GM19467 (cell line): Measurements from ENCODE around the gene PLCB4.

ENCODE experiments used
- ATAC-seq: cut with Tn5 transposase; IDR thresholded peaks from one replicate; pipeline ENCODE4 v1.9.1; 2021; ENCODE audit warnings: mild to moderate bottlenecking, moderate library complexity; ENCODE audit not compliant: unreplicated experiment

Gene PLCB4

DNA sequence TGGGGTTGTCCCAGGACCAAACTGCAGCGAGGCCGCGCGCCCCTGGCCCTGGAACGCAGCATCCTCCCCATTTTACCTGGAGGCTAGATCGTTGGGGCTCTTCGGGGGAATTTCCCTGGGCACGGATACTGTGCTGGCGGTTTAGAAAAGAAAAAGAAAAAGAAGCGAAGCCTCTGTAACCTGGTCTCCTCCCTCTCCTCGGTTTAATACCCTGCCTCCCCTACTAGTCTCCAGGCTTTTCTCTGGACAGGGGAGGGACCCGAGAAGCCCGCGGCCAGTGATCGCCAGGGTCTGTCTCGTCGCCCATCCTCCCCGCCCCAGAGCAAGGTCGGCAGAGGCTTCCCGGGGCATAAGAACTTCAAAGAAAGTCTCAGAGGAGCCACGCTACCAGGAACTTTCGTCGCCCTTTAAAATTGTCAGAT lies 439.4 kb downstream of the PLCB4 start:
- no peak for ATAC-seq

DNA sequence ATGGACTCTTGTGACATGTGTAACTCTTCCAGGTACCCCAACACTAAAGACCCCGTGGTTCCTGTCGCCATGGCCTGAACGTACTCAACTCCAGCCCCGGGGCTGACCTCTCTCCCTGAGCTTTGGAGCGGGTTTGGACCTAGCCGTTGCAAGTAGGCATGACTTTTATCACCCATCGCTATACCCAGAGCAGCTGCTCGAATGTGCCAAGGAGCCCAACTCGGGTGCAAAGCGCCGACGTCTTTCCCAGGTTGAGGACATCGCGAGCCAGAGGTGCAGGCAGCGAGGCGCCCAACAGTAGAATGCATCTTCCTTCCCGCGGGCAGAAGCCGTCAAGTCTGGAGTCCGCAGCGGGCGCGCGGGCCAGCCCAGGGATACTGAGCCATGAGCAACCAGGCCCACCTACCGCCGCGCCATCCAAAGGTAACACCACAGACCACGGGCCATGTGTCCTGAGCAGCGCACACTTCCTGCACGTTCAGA lies 439.9 kb downstream of the PLCB4 start:
- no peak for ATAC-seq

DNA sequence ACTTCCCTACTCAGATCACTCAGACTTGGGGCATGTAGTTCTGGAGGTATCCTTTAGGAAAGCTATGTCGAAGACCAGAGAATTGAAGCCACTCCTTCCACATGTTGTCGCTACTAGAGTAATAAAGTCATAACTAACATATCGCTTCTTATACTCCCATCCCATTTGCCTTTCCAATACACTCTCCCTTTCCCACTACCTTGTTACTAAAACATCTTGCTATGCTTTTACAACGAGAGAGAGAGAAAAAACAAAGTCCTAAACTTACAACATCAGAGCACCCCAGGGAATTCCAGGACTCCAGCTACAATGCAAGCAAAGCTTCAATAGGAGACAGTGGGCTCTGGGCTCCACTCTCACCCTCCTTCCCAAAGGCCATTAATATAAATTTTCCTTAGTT lies 440.4 kb downstream of the PLCB4 start:
- ATAC-seq, result no peak

DNA sequence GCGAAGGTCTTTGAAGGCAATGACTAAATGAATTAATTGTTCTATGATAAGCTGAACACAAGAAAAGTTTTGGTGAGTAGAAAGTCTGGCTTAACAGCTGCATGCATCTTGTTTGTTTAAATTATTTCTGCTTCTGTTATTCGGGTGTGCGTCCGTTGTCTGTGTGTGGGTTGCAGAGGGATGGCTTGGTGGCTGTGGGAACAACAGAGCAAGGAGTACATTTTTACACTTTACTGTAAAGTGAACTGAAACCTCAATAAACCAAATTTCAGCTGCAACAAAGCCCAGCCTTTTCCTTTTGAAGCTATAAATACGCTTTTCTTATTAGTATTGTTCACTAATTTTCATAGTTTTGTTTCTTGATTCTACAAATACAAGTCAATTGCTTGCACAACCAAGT lies 442.0 kb downstream of the PLCB4 start:
- ATAC-seq, result no peak

DNA sequence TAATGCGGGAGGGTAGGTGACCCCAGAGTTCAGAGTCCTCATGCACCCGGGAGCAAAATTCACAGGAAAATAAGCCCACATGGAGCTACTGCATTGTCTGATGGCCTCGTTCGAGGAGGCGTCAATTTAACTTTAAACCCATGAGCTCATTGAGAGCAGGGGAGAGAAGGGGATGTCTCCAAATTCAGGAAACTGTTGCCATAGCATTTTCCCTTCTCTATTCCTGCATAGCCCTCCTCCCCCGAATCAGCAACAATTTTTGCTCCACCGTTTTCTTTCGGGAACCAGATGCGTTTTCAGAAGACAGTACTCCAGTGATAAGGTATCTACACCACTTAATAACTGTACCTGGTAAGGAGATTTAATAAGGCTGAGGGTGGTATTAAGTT lies 445.2 kb downstream of the PLCB4 start:
- no peak for ATAC-seq

DNA sequence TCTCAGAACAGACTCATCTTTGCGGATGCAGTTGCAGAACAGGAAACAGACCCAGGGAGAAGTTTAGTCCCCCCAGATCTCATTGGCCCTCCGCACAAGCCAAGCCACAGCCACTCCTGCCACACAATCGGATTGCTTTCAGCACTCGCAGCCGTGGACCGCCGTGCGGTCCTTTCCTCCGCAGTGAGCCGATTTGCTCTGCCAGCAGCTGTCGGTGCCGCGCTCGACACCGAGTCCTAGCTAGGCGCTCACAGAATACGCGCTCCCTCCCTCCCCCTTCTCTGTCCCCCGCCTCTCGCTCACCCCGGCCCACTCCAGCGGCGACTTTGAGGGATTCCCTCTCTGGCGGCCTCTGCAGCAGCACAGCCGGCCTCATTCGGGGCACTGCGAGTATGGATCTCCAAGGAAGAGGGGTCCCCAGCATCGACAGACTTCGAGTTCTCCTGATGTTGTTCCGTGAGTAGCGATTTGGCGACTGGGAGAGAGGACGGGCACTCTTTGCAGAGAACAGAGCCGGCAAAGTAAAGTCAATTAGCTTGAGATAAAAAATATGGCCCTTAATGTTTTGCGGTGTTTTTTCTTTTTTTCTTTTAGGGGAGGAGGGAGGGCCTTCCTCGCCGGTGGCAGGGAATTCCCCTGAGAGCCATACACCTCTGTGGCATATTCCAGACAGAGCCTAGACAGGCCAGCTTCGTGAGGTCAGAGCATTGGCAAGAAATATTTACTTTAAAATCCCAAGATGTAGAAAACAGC lies 445.8 kb downstream of the PLCB4 start, which contains the start of gene LAMP5:
LAMP5 (plus strand) TSS at position 130 of the 753 bp plus-strand sequence; CDS start at position 393, 263 bp downstream.
- ATAC-seq, result no peak

DNA sequence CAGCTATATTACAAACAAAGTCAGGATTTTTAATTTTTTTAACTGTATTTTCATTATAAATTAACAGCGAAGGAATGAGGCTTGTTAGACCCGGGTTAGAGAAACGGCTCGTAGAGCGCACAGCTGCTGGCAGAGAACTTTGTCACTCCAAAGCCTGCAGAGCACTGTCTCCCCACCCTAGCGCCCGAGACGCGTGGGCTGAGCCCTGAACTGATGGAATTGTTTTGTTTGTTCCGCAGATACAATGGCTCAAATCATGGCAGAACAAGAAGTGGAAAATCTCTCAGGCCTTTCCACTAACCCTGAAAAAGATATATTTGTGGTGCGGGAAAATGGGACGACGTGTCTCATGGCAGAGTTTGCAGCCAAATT lies 446.3 kb downstream of the PLCB4 start:
- ATAC-seq, result no peak

DNA sequence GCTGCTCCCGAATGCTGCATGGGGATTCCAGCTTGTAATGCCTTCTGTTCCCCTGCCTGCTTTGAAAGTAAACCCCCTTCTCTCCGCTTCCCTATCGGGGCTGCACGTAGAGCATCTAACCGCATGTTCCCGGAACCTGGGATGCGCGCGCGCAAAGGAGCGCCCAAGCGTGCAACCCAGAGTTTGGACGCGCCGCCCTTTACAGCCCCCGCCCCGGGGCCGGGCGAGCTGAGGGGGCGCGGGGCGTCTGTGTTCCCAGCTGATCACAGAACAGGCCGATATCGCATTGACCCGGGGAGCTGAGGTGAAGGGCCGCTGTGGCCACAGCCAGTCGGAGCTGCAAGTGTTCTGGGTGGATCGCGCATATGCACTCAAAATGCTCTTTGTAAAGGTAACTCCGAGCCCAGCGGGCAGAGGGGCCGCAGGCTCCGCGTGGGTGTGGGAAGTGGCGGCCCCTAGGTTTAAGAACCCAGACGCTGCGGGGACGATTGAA lies 446.9 kb downstream of the PLCB4 start:
- no peak for ATAC-seq

DNA sequence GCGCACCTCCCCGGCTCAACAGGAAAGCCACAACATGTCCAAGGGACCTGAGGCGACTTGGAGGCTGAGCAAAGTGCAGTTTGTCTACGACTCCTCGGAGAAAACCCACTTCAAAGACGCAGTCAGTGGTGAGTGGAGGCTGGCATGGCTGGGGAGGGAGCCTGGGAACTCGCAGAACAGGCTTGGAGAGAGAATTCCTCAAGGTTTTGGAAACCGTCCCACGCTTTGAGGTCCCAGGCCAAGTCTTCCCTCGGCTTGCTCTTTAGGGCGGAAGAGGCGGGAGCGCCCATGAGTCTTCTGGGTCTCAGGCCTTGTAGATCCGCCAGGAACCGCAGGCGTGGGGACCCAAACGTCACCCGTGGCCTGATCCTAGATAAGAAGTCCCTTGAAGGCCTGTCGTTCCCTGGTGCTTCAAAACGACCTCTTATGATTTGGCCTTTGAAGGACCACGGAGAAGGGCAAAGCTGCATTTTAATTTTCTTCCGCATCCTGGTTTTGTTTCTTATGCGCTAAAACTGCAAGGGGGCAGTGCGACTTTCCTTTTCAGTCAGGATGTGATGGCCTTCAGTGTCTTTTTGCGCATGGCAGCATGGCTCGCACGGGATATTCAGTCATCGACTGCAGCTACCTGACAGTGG lies 447.5 kb downstream of the PLCB4 start:
- no peak for ATAC-seq

DNA sequence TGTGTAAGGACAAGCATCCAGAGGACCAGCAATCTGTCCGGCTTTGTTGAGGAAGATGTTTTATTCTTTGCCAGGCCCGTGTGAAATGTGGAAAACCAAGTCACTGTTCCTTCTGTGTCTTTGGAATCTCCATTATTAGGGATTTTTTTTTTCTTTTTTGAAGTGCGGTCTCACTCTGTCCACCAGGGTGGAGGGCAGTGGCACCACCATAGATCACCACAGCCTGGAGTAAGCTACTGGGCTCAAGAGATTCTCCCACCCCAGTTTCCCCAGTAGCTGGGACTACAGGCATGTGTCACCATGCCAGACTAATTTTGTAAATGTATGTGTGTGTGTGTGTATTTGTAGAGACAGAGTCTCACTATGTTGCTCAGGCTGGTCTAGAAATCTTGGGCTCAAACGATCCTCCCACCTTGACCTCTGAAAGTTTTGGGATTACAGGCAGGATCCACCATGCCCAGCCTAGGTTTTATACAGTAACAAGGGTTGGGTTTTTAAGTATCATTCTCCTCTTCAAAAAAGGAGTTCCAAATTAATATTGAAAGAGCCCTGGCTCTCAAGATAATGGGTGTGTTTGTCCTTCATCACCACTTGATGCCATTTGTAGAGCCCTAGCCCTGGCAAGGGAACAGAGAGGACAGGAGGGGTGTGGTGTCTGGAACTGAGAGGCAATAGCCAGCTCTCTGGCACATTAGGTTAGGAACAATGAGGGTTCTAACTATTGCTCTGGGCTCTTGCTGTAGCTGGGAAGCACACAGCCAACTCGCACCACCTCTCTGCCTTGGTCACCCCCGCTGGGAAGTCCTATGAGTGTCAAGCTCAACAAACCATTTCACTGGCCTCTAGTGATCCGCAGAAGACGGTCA lies 448.6 kb downstream of the PLCB4 start:
- ATAC-seq, result no peak

DNA sequence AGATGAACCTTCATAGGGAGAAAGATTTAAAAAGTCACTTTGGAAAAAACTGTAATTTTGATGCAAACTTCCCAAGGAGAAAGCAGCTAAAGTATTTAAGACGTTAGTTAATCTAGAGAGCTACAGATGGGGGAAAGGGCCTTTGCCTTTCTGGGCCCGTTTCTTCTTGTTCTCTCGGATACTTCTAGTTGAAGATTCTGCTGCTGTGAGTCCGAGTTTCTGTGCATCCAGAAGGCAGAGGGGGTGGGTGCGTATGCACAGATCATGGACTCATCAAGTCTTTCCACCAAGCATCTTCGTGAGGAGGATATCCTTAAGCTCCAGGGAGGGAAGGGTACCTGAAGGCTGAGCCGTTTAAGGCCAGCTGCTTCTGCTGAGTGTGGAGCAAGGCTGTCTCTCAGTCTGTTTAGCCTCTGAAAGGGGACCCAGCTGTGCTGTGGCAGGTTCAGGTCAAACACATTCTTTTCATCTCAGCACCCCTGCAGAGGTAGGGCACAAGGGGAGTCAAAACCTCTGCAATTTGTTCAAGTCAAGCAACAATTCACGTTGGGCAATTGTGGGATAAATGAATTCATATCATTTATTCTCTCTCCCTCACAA lies 449.8 kb downstream of the PLCB4 start:
- no peak for ATAC-seq

DNA sequence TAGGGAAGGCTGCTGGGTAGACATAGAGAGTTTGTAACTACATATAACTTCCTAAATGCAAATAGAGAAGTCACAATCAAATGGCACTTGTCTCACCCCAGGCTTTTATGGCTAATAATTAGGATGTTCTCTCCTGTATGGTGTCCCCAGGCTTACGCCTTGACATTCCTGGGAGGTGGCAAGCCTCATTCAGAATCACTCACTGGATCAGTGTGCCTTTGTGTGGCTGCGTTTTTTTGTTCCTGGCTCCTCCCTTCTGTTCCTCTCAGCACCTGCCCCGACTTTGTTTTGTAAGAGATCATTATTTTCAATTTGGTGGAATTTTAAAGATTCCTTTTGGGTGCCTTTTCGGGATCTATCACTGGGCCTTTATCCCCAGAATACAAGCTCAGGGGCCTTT lies 451.2 kb downstream of the PLCB4 start:
- ATAC-seq, result no peak

DNA sequence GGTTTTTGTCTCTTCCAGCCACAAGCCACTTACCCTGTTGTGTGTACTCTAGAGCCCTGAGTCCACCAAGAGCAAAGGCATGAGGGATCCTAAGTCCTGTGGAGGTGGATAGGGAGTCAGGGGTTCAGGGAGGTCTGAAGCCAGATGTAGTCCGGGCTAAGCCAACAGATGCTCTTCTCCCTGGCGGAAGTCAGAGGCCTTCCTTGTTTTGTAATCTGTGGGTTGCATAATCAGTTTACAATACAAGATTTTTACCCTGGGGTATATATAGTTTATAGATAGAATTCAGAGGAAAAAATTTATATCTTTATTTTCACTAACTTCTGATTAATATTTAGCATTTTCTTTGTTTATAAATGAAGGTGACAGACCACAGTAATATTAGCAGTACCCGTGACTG lies 454.7 kb downstream of the PLCB4 start:
- no peak for ATAC-seq
